Measurements from ENCODE around the gene S100A14. TPM values are rescaled to one million over a fixed set of nuclear protein-coding genes. Genes with fewer than 3 reads are reported as not detected.

S100A14 gene
- total RNA-seq, 1 experiment from 2014 or later, result 0.63 TPM

GRCh38 chr1:153614189-153614900, 1.8 kb downstream of the S100A14 start:
- H3K9ac ChIP-seq (ENCODE audit: extremely low read depth, insufficient read length, low read length), result no peak overlapping the region
- H3K27ac Mint-ChIP-seq, result no peak overlapping the region
- H3K4me3 Mint-ChIP-seq, result no peak overlapping the region

More at GRCh38 chr1:153614189-153614900, 1.8 kb downstream of the S100A14 start:
- H4K8ac ChIP-seq (replicated peaks; ENCODE audit: insufficient read length, low read depth, low read length), result no peak overlapping the region
- whole genome bisulfite sequencing (ENCODE audit: extremely low coverage, insufficient read length, low lambda C conversion rate), result no CpG with 5 or more reads among the region's 2 CpGs
- H3K4ac ChIP-seq (ENCODE audit: low read depth, low read length), result no peak overlapping the region
- no peak overlapping the region for H3K56ac ChIP-seq (ENCODE audit: insufficient read length, low read depth, low read length)
- H3K23me2 ChIP-seq (ENCODE audit: insufficient read length, low read depth, low read length, poor library complexity, severe bottlenecking), result no peaks in the 10 kb centered on the region
- H3K27ac ChIP-seq (ENCODE audit: insufficient read length, low read depth, low read length), result no peak overlapping the region
- no peak overlapping the region for H2BK5ac ChIP-seq (ENCODE audit: insufficient read length, low read length)
- H2AFZ ChIP-seq (ENCODE audit: low read length), result no peak overlapping the region
- no peaks in the 10 kb centered on the region for H3K79me1 ChIP-seq (ENCODE audit: insufficient read depth, low read depth, low read length, poor library complexity, severe bottlenecking)
- no peak overlapping the region for H3K4me2 ChIP-seq (ENCODE audit: insufficient read depth, insufficient read length, low read length)
- no peak for TF ChIP-seq CTCF (conservative IDR thresholded peaks at IDR 0.05)
- no peak overlapping the region for H3K14ac ChIP-seq (ENCODE audit: insufficient read depth, low read length)
- no peaks in the 10 kb centered on the region; the same call in 1 of the 2 replicates for H3K27me3 Mint-ChIP-seq (ENCODE audit: low read depth)
- H2BK120ac ChIP-seq (ENCODE audit: low read depth, low read length, poor library complexity, severe bottlenecking), result no peak overlapping the region
- H2BK15ac ChIP-seq (ENCODE audit: low read depth, low read length), result no peak overlapping the region
- no peak overlapping the region for H2BK12ac ChIP-seq (ENCODE audit: insufficient read length, low read depth, low read length)
- H3K9me3 Mint-ChIP-seq, result no peaks in the 10 kb centered on the region
- DNase-seq, result no peak
- H3K36me3 Mint-ChIP-seq (ENCODE audit: insufficient read depth in 1 of 3, low read depth in 3 of 3), result peaks cover 0 to 5% (median 5%) of the 10 kb centered on the region in 3 experiments; a peak in 3 of 7 replicates
- H4K5ac ChIP-seq (ENCODE audit: insufficient read length, low read depth, low read length), result no peak overlapping the region
- no peak overlapping the region for H3T11ph ChIP-seq (ENCODE audit: low read length)
- H2BK20ac ChIP-seq (ENCODE audit: low read depth, low read length, poor library complexity, severe bottlenecking), result no peak overlapping the region
- peaks cover 6% of the 10 kb centered on the region; the same call in 1 of the 2 replicates for H3K4me1 ChIP-seq (ENCODE audit: insufficient read depth, low read length)
- H2AK5ac ChIP-seq (ENCODE audit: insufficient read length, low read length), result no peak overlapping the region
- peaks cover 27 to 54% of the 10 kb centered on the region in 2 experiments for H3K4me1 Mint-ChIP-seq
- H4K91ac ChIP-seq (ENCODE audit: insufficient read length, low read depth, low read length), result no peak overlapping the region
- no peak overlapping the region for H3K23ac ChIP-seq (ENCODE audit: insufficient read length, low read depth, low read length)
- no peaks in the 10 kb centered on the region for H3K9me3 ChIP-seq (ENCODE audit: control insufficient read depth, low read depth, low read length)
- H3K18ac ChIP-seq (ENCODE audit: insufficient read length, low read depth, low read length), result no peak overlapping the region
- H3K27me3 ChIP-seq (ENCODE audit: insufficient read depth, low read length), result no peaks in the 10 kb centered on the region
- no peaks in the 10 kb centered on the region for H4K20me1 ChIP-seq (ENCODE audit: control insufficient read depth, insufficient read depth, insufficient read length)
- H3K79me2 ChIP-seq (ENCODE audit: insufficient read depth, low read length), result no peaks in the 10 kb centered on the region
